GM18520 (cell line): Measurements from ENCODE around the gene PLEKHN1.

ENCODE experiments used
- ATAC-seq: cut with Tn5 transposase; IDR thresholded peaks from one replicate; pipeline ENCODE4 v1.9.1; 2021; ENCODE audit not compliant: unreplicated experiment

The PLEKHN1 gene

DNA sequence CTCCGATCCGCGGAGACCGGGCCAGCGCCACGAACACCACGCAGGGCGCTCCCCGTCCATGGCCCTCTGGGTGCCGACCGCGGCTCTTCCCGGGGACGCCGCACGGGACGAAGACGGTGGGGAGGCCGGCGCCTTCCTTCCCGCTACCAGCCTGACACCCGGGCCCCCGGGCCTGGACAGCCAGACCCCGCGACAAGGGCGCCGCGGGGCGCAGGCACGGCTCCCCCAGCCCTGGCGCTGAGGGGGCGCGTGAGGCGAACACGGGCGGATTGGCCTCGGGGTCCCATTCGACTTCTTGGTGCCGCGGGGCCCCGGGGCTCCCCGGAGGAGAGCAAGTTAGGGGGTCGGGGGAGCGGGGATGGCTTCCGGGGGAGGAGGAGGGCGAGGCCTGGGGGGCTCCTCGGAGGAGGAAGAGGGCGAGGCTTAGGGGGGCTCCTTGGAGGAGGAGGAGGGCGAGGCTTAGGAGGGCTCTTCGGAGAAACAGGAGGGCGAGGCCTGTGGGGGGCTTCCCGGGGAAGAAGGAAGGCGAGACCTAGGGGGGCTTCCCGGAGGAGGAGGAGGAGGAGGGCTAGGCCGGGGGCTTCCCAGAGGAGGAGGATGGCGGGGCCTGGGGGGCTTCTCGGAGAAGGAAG lies 6.4 kb upstream of the PLEKHN1 start:
- no peak for ATAC-seq

DNA sequence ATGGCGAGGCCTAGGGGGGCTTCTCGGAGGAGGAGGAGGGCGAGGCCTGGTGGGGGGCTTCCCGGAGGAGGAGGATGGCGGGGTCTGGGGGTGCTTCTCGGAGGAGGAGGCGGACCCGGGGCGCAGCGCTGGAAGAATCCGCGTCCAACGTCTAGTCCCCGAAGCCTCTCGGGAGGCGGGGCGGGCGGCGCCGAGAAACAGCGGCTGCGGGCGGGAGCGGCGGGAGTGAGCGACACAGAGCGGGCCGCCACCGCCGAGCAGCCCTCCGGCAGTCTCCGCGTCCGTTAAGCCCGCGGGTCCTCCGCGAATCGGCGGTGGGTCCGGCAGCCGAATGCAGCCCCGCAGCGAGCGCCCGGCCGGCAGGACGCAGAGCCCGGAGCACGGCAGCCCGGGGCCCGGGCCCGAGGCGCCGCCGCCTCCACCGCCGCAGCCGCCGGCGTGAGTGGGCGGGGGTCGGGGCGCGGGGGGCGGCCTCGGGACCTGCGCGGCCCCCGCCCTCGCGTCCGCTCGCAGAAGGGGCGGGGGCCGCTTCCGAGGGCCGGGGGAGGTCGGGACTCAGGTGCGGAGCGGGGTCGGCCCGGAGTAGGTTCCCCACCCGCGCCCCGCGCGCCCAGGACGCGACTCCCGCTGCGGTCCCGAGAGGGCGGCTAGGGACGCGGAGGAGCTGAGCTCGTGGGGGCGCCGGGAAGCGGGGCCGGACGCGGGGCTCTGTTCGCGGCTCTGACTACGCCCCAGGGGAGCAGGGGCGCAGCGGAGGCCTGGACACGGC lies 5.7 kb upstream of the PLEKHN1 start, which contains the start of gene KLHL17:
Gene KLHL17, plus strand, starts transcription at position 222 of the 769 bp plus-strand sequence. Its CDS starts 110 bp downstream, at position 332.
- ATAC-seq, result peak; percentile 35

DNA sequence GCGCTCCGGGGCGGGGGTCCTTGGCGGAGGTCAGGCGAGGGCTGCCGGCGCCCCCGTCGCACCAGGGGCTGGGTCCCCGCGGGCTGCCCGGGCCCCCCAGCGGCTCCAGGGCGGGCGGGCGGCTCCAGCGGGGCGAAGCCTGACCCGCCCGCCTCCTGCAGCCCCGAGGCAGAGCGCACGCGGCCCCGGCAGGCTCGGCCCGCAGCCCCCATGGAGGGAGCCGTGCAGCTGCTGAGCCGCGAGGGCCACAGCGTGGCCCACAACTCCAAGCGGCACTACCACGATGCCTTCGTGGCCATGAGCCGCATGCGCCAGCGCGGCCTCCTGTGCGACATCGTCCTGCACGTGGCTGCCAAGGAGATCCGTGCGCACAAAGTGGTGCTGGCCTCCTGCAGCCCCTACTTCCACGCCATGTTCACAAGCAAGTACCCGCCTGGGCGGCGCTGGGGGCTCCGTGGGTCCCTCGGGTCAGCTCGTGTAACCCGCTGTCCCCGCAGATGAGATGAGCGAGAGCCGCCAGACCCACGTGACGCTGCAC lies 5.1 kb upstream of the PLEKHN1 start:
- ATAC-seq, result no peak

DNA sequence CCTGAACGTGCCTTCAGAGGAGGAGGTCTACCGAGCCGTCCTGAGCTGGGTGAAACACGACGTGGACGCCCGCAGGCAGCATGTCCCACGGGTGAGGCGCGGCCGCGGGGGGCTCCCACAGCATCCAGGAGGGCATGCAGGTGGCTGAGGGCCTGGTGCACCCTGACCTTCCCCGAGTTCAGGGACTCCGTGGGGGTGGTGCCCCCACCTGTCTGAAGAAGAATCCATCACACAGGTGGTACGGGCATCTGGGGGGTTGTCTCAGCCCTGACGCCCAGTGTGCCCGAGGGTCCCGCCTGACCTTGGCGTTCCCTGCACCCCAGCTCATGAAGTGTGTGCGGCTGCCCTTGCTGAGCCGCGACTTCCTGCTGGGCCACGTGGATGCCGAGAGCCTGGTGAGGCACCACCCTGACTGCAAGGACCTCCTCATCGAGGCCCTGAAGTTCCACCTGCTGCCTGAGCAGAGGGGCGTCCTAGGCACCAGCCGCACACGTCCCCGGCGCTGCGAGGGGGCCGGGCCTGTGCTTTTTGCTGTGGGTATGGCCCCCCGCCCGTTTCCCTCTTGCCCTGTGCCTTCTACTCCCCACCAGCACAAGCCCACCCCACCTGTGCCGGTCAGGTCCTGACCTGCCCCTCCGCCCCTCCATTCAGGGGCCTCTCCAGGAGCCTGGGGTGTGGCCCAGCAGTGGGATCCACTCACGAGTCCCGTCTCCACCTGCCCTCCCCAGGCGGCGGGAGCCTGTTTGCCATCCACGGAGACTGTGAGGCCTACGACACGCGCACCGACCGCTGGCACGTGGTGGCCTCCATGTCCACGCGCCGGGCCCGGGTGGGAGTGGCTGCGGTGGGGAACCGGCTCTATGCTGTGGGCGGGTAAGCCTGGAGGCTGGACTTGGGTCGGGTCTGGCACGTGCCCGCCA lies 3.6 kb upstream of the PLEKHN1 start:
- ATAC-seq, result no peak

DNA sequence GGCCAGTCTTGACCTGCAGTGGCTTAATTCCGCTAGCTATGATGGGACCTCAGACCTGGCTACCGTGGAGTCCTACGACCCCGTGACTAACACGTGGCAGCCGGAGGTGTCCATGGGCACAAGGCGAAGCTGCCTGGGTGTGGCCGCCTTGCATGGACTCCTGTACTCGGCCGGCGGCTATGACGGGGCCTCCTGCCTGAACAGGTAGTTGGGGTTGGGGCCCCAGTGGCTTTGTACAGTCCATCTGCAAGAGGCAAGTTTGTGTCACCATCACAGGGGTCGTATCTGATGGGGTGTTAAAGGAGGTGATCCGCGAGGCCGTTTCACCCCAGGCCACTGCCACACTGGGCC lies 3.0 kb upstream of the PLEKHN1 start:
- ATAC-seq, result no peak

DNA sequence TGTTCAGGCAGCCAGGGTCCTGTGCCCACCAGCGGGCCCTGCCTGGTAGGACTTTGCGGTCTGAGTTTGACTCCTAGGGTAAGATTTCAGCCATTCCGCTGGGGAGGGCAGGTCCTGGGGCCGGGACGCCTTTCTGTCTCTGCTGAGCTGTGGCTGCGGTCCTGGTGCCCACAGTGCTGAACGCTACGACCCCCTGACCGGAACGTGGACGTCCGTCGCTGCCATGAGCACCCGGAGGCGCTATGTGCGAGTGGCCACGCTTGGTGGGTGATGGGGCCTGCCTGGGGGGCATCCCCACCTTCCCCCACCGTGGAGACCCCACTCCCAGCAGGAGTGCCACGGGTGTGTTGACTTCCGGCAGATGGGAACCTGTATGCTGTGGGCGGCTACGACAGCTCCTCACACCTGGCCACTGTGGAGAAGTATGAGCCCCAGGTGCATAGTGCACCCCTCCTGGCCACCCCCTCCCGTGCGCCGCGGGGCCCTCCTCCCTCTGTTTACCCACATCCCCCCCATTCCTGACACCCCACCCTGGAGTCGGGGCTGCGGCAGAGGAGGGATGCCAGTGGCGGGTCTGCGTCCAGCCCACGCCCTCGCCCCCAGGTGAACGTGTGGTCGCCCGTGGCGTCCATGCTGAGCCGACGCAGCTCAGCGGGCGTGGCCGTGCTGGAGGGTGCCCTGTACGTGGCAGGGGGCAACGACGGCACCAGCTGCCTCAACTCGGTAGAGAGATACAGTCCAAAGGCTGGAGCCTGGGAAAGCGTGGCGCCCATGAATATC lies 2.3 kb upstream of the PLEKHN1 start:
- no peak for ATAC-seq

DNA sequence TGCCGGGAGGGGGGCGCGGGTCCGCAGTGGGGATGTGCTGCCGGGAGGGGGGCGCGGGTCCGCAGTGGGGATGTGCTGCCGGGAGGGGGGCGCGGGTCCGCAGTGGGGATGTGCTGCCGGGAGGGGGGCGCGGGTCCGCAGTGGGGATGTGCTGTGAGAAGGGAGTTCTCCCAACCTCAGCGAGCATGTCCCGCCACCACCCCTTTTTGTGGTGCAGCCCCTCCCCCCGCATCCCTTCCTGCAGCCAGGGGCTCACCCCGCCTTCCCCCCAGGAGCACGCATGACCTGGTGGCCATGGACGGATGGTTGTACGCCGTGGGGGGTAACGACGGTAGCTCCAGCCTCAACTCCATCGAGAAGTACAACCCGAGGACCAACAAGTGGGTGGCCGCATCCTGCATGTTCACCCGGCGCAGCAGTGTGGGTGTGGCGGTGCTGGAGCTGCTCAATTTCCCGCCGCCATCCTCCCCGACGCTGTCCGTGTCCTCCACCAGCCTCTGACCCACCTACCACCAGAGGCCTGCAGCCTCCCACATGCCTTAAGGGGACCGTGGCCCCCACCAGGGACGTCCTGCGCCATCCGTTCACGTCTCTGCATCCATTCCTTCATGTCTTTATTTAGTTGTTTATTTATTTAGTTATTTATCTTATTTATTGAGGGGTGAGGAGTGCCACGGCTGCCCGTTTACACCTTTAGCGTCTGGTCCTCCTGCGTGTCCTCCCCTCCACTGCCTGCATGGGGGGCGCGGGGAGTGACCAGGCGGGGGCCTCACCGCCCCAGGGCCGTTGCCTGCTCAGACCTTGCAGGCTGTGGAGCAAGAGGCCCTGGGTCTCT lies 1.4 kb upstream of the PLEKHN1 start:
- no peak for ATAC-seq

DNA sequence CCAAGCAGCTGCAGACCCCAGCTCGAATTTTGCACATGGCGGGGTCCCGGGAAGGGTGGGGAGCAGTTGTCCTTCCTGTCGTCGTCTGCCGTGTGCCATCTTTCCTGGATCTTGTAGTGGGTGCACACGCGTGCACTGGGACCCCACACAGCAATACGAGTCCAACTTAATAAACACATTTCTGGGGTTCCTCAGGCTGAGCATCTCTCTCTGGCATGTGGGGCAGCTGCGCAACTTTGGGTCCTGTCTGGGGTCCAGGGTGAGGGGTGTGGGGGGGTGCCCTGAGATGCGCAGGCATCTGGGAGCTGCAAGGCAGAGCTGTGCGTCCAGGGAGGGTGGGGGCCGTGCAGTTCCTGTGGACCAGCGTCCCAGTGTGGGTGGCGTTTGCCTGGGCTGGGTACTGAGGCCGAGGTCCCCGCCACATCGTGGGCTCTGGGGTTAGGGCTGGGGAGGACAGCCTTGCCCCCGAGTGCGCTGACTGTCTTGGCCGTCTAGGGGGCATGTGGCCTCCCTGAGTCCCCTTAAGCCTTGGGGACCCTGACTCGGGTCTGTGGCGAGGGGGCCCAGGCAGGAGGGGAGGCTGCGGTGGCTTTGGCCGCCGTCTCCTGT lies 652 bp upstream of the PLEKHN1 start:
- no peak for ATAC-seq

DNA sequence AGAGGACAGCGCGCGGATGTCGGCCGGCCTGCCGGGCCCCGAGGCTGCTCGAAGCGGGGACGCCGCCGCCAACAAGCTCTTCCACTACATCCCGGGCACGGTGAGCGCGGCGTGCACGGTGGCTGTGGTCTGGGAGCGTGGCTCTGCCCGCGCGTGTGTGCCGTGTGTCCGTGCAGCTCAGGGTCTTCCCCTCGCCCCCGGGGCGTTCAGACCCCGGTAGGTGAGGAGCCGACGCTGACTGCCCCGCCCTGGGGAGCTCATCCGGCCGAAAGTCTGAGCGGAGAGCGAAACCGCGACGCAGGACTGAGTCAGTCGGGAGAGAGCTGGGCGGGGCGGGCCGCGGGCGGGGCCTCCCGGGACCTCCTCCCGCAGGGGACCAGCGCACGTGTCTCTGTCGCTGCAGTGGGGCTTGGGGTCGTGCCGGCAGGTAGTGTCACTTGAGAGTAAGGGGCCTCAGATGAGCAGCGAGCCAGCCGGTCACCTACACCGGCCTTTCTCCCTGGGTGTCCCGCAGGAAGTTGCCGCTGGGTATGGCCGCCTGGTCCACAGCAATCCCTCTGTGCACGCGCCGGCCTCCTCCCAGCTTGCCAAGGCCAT lies 520 bp downstream of the PLEKHN1 start:
- ATAC-seq, result no peak

DNA sequence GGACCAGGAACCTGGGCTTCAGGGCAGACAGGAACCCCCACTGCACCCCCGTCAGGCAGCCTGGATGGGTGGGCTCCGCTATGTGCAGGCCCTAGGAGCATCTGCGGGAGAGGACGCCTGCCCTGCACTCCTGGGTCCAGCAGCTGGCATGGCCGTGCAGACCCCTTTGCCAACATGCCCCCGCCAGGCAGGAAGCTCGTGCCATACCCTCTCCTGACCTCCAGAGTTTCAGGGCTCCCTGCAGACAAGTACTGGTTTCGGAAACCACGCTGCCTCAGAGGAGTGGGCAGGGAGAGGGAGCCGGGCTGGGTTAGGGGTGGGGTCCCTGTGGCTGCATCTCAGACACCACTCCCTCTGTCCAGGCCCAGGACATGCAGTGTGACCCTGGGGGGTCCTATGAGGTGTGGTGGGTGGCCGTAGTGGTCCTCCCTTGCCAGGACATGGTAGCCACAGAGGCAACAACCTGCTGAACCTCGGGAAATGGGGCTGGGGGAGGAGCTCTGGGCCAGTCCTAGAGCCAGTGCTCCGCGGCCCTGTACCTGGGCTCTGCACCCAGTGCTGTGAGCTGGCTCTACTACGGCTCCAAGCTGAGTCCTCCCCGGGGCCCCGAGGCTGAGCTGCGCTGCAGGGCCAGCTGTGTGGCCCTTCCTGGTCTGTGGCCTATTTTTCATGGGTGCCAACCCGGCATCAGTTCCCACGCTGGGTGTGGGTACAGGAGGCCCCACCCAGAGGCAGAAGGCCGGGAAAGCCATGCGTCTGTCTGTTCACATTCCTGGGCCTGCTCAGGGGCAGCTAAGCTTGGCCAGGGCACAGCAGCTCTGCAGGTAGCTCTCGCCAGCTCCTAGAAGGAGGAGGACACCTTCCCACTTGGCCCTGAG lies 1.4 kb downstream of the PLEKHN1 start:
- ATAC-seq, result no peak

DNA sequence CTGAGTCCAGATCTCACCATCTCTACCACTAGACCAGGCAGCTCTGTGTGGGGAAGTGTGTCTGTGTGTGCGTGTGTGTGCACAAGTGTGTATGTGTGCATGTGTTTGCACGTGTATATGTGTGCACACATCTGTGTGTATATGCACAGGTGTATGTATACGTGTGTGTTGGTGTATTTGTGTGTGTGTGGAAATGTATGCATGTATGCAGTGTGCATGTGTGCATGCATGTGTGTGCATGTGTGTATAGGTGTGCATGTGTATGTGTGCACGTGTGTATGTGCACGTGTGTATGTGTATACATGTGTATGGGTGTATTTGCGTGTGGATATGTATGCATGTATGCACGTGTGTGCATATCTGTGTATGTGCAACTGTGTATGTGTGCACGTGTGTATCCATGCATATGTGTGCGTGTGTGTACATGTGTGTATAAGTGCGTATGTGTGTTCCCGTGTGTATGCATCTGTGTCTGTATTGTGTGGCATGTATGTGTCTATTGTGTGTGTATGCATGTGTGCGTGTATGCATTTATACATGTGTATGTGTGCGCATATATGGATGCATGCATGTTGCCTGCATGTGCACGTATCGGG lies 3.1 kb downstream of the PLEKHN1 start:
- ATAC-seq, result no peak

DNA sequence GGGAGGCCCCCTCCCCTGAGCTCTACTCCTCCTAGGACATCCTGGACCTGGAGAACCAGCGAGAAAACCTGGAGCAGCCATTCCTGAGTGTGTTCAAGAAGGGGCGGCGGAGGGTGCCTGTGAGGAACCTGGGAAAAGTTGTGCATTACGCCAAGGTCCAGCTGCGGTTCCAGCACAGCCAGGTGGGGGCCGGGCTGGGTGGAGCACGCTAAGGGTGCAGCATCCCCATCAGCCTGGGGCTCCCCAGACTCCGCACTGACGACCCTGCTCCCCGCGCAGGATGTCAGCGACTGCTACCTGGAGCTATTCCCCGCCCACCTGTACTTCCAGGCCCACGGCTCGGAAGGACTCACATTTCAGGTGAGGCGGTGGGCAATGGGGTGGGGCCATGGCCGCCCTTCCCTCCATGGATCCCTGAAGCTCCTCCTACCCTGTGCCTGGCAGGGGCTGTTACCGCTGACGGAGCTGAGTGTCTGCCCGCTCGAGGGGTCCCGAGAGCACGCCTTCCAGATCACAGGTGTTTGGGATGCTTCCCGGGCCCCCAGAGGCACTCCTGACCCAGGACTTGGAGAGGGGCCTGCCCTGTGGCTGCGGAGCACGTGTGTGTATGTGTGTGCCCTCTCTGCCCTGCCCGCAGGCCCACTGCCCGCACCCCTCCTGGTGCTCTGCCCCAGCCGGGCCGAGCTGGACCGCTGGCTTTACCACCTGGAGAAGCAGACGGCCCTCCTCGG lies 4.1 kb downstream of the PLEKHN1 start:
- no peak for ATAC-seq

DNA sequence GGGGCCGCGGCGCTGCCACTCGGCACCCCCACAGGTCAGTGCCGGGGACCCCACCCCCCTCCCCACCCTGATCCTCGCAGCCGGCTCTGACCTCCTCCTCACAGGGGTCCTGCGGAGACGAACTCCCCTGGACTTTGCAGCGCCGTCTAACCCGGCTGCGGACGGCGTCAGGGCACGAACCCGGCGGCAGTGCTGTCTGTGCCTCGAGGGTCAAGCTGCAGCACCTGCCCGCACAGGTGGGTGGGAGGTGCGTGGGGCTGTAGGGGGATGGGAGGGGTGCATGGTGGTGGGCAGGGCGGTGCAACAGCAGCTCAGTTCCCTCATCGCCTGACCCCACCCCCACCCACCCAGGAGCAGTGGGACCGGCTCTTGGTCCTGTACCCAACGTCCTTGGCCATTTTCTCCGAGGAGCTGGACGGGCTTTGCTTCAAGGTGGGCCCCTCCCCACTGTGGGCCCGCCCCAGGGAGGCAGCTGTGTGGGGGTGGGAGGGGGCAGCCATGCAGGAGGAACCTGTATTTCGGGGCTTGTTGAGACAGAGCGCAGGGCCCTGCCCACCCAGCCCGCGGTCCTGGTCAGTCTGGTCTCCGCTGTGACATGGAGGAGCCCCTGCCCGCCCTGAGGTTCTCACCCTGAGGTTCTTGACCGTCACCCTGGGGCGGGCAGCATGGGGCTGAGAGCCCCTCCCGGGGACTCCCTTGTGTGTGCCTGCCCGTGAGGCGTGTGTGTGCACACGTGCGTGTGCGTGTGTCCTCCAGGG lies 4.9 kb downstream of the PLEKHN1 start:
- ATAC-seq, result no peak

DNA sequence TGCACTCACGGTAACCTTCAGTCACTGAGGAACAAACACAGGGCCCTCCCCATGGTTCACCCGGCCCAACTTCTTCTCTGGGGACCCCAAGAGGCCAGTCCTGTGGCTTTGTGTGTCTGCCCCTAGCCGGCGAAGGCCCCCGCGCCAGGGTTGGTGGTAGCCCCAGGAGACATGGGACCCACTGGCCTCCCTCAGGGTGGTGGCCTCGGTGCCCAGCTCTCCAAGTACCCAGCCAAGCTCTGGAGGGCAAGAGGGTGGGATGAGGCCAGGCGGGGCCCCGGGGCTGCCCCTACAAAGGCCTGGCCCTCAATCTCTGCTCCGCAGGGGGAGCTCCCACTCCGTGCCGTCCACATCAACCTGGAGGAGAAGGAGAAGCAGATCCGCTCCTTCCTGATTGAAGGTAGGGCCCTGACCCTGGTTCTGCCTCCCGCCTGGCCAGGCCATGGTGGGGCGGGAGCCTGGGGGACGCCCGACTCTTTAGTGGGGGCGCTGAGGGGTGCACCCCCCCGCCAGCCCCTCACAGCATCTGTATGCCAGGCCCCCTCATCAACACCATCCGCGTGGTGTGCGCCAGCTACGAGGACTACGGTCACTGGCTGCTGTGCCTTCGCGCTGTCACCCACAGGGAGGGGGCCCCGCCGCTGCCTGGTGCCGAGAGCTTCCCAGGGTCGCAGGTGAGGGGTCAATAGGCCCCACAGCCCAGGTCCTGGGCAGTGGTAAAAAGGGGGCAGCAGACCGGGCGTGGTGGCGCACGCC lies 5.6 kb downstream of the PLEKHN1 start:
- no peak for ATAC-seq

DNA sequence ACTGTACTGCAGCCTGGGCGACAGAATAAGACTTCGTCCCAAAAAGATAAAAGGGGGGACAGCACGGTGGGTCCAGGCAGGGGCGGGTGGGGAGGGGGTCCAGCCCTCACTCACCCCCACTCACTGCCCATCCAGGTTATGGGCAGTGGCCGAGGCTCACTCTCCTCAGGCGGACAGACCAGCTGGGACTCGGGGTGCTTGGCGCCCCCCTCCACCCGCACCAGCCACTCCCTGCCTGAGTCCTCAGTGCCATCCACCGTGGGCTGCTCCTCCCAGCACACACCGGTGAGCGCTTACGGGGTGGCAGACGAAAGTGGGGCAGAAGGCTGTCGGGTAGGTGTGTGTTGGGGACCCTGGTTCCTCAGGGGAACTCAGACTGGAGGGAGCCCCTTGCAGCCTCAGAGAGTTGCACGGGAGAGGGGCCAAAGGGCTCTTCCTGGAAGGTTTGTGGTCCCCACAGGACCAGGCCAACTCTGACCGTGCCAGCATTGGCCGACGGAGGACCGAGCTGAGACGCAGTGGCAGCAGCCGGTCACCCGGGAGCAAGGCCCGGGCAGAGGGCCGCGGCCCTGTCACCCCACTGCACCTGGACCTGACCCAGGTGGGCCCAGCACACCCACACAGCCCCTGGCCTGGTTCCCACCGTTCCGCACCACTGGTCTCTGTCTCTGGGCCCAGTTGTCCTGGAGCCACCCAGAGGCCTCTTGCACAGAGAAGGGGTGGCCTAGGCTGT lies 6.6 kb downstream of the PLEKHN1 start:
- ATAC-seq, result no peak
